ENCODE measurements around the gene AEBP1. TPM values are rescaled to one million over a fixed set of nuclear protein-coding genes. Genes with fewer than 3 reads are reported as not detected.

The AEBP1 gene
- total RNA-seq, 1 experiment from 2014 or later: 50.8 TPM

- Mint-ChIP-seq H3K4me1 (peaks cover under 1% of the 10 kb centered on the region; the same call in 1 of the 2 replicates), H3K4me3 (no peak overlapping the region), H3K27ac (peak overlapping the region; percentile 63; the same call in 1 of the 2 replicates), H3K27me3 (ENCODE audit: low read depth) (no peaks in the 10 kb centered on the region), H3K36me3 (peaks cover 42% of the 10 kb centered on the region), H3K9me3 (no peaks in the 10 kb centered on the region)
- TF ChIP-seq NR1H2 (CRISPR knock-in tag; IDR thresholded peaks at IDR 0.05) (no peak), ZNF532 (CRISPR knock-in tag; IDR thresholded peaks at IDR 0.05; ENCODE audit: borderline replicate concordance) (no peak), ZNF512 (CRISPR knock-in tag; IDR thresholded peaks at IDR 0.05; ENCODE audit: borderline replicate concordance) (no peak), MXD4 (CRISPR knock-in tag; IDR thresholded peaks at IDR 0.05; ENCODE audit: borderline replicate concordance) (no peak), CTCF (IDR thresholded peaks at IDR 0.05) (no peak), NR2C2 (CRISPR knock-in tag; IDR thresholded peaks at IDR 0.05) (no peak)
- no peak for DNase-seq (ENCODE audit: low spot score)
- CTCF ChIA-PET: no interaction called here
- ATAC-seq: no peak
- POLR2A ChIA-PET: no interaction called here
Measured at GRCh38 chr7:44057849-44058758, 46.0 kb upstream of the AEBP1 start.

GRCh38 chr7:44058759-44059218 is 45.4 kb upstream of the AEBP1 start:
- DNase-seq (ENCODE audit: low spot score) (no peak), ATAC-seq (no peak)
- CTCF ChIA-PET: no interaction called here
- POLR2A ChIA-PET: no interaction called here
- H3K27ac Mint-ChIP-seq: no peak overlapping the region
- no peak overlapping the region for H3K4me3 Mint-ChIP-seq
- peaks cover 38% of the 10 kb centered on the region for H3K36me3 Mint-ChIP-seq
- peaks cover 6% of the 10 kb centered on the region for H3K4me1 Mint-ChIP-seq
- no peaks in the 10 kb centered on the region for H3K27me3 Mint-ChIP-seq (ENCODE audit: low read depth)
- TF ChIP-seq ZNF219 (CRISPR knock-in tag; IDR thresholded peaks at IDR 0.05; ENCODE audit: borderline replicate concordance) (no peak), GTF2I (CRISPR knock-in tag; conservative IDR thresholded peaks at IDR 0.05) (no peak), KAT7 (CRISPR knock-in tag; IDR thresholded peaks at IDR 0.05; ENCODE audit: borderline replicate concordance) (no peak), NFATC4 (CRISPR knock-in tag; IDR thresholded peaks at IDR 0.05) (no peak), ZNF512 (CRISPR knock-in tag; IDR thresholded peaks at IDR 0.05; ENCODE audit: borderline replicate concordance) (no peak), E2F4 (CRISPR knock-in tag; IDR thresholded peaks at IDR 0.05; ENCODE audit: borderline replicate concordance, low read depth) (no peak), TCF7 (CRISPR knock-in tag; IDR thresholded peaks at IDR 0.05; ENCODE audit: low read depth) (no peak), ERG (CRISPR knock-in tag; IDR thresholded peaks at IDR 0.05) (no peak), NR3C1 (CRISPR knock-in tag; conservative IDR thresholded peaks at IDR 0.05; ENCODE audit: low read depth) (no peak), ZNF317 (CRISPR knock-in tag; IDR thresholded peaks at IDR 0.05; ENCODE audit: borderline replicate concordance, low read depth) (no peak)
- no peaks in the 10 kb centered on the region for H3K9me3 Mint-ChIP-seq

All from WTC11 (cell line).